Activated CD4-positive, alpha-beta T cell treated with anti-CD3 and anti-CD28 coated beads, Interleukin-2, amount 10 ng/mL, durations not matched to agents 24 days and 14 days (primary cell): ENCODE results near the gene FBXL13. TPM values are rescaled to one million over a fixed set of nuclear protein-coding genes. Genes with fewer than 3 reads are reported as not detected.

Experiments used
- DNase-seq: peaks from one replicate; pipeline ENCODE4 v3.0.0; 2022
- H3K27ac Mint-ChIP-seq: one replicate; pipeline ENCODE4 v1.8.0; 2022; ENCODE audit warnings: mild to moderate bottlenecking, mixed read lengths
- H3K27me3 Mint-ChIP-seq: one replicate; pipeline ENCODE4 v1.8.0; 2022; ENCODE audit warnings: mixed read lengths
- H3K36me3 Mint-ChIP-seq: one replicate; pipeline ENCODE4 v1.8.0; 2022; ENCODE audit warnings: low read depth, mild to moderate bottlenecking, mixed read lengths
- H3K4me1 Mint-ChIP-seq: one replicate; pipeline ENCODE4 v1.8.0; 2021; ENCODE audit warnings: mixed read lengths
- H3K4me3 Mint-ChIP-seq: one replicate; pipeline ENCODE4 v1.8.0; 2022; ENCODE audit warnings: mild to moderate bottlenecking, moderate library complexity, mixed read lengths
- H3K9me3 Mint-ChIP-seq: one replicate; pipeline ENCODE4 v1.8.0; 2021; ENCODE audit warnings: mixed read lengths
- intact Hi-C: fragments of 100-400 bp; cut with micrococcal nuclease; formaldehyde crosslinking; loops from one replicate; pipeline ENCODE4 v1.15.1; 2023
- total RNA-seq: library from RNA; stranded (reverse); gene quantifications from 2 replicates; pipeline ENCODE4 v1.2.3, GENCODE V29; 2022

Gene FBXL13
- total RNA-seq, 1 donor from 2014 or later = 0.09 TPM

GRCh38 chr7:102891693-102892261, 182.8 kb downstream of the FBXL13 start:
- DNase-seq = no peak
- Mint-ChIP-seq H3K4me1 (no peaks in the 10 kb centered on the region), H3K27me3 (peaks cover 6% of the 10 kb centered on the region), H3K9me3 (no peaks in the 10 kb centered on the region), H3K27ac (no peak overlapping the region), H3K4me3 (no peak overlapping the region), H3K36me3 (no peaks in the 10 kb centered on the region)
- intact Hi-C loops = no loop called here

DNA sequence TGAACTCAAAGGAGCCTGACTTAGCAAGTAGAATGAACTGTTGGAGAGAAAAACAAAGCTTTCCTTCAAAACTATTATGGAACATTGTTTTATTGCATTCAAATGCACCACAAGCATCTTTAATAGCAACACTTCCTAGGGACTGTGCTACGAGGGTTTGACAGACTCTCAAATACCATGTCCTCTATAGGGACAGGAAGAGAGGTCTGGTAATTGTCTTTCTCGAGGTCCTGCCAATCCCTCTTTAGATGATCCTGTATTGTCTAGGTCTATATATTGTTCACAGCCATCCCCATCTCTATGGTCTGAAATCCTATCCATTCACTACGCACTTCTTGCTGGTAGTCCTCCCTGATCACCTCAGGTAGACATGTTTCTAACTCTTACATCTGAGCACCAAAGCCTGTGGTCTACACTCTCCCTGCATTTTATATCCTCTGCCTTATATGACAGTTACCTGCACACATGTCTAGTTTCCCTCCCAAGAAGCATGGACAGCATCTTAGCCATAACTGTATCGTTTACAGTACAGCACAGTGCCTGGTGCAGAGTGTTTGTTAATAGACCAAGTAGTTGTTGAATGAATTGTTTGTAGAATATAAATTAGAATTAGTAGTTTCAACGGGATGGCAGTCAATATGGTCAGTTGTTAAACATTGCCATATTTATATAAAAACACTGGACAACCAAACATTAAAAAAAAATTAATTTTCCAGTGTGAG, 183.5 kb downstream of the FBXL13 start:
- Mint-ChIP-seq H3K4me1 (no peaks in the 10 kb centered on the region), H3K9me3 (no peaks in the 10 kb centered on the region), H3K27ac (no peak overlapping the region), H3K27me3 (peaks cover 6% of the 10 kb centered on the region), H3K4me3 (no peak overlapping the region), H3K36me3 (no peaks in the 10 kb centered on the region)
- intact Hi-C loops = no loop called here
- DNase-seq = no peak

DNA sequence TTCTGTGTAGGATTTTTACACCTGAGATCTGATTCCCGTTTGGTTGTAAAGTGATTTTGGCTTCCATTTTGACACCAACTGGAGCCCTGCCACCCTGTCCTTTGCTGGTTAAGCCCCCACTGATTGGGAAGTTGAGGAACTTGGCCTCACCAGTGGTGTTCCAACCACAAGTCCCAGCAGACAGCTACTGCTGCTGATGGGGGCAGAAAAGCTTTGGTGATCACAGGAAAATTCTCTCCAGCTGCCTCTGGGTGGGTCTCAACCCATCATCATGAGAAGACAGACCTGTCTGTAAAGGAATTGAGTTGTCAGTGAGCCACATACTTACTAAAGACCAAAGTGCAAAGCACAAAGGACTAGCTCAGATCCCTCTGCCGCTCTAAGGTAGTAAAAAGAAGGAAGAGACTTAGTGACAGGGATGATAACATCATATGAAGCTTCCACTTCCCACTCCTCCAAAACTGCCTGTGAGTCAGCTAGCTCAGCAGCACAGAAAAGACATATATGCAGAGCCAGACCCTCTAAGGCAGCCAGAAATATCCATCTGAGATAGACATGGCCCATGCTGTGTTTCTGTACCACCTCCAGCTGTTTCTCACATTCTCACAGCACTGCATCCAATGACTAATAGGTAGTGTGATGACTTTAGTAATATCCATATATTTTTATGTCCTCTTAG, 184.2 kb downstream of the FBXL13 start:
- no peaks in the 10 kb centered on the region for H3K4me1 Mint-ChIP-seq
- intact Hi-C loops = no loop called here
- H3K4me3 Mint-ChIP-seq = no peak overlapping the region
- no peaks in the 10 kb centered on the region for H3K36me3 Mint-ChIP-seq
- DNase-seq = no peak
- no peaks in the 10 kb centered on the region for H3K9me3 Mint-ChIP-seq
- H3K27ac Mint-ChIP-seq = no peak overlapping the region
- peaks cover 6% of the 10 kb centered on the region for H3K27me3 Mint-ChIP-seq

- peaks cover 6% of the 10 kb centered on the region for H3K27me3 Mint-ChIP-seq
- H3K4me3 Mint-ChIP-seq = no peak overlapping the region
- H3K9me3 Mint-ChIP-seq = no peaks in the 10 kb centered on the region
- no peaks in the 10 kb centered on the region for H3K4me1 Mint-ChIP-seq
- intact Hi-C loops = no loop called here
- no peak for DNase-seq
- no peak overlapping the region for H3K27ac Mint-ChIP-seq
- H3K36me3 Mint-ChIP-seq = no peaks in the 10 kb centered on the region
Measured at GRCh38 chr7:102889851-102890250, 184.7 kb downstream of the FBXL13 start.

DNA sequence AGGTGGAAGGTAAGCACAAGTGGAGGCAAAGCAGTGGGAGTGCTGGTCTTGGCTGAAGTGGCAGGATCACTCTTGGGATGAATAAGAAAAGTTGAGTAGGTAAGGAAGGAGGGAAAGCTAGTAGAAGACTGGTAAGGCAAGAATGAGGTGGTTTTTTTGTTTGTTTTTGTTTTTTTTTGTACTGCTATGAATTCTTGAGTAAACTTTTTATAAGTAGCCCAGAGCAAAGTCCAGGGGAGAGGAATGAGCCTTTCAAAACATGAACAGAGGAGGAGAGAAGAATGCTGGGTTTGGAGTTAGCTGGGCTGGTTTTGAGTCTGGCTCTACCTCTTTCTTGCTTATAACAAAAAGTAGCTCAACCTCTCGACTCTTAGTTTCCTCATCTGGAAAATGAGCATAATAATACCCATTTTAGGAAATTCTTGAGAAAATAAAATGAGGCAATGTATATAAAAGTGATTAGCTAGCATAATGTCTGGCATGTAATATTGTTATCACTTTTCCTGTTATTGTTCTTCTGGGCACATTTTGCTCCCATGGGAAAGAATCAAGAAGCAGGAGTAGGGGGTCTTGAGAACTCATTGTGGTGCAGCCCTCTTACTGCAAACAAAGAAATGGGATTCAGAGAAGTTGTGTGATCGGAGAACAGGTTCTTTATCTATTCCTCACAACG, 185.9 kb downstream of the FBXL13 start:
- Mint-ChIP-seq H3K36me3 (no peaks in the 10 kb centered on the region), H3K4me1 (no peaks in the 10 kb centered on the region), H3K9me3 (no peaks in the 10 kb centered on the region), H3K4me3 (no peak overlapping the region), H3K27ac (no peak overlapping the region), H3K27me3 (peaks cover 4% of the 10 kb centered on the region)
- no peak for DNase-seq
- intact Hi-C loops = no loop called here

DNA sequence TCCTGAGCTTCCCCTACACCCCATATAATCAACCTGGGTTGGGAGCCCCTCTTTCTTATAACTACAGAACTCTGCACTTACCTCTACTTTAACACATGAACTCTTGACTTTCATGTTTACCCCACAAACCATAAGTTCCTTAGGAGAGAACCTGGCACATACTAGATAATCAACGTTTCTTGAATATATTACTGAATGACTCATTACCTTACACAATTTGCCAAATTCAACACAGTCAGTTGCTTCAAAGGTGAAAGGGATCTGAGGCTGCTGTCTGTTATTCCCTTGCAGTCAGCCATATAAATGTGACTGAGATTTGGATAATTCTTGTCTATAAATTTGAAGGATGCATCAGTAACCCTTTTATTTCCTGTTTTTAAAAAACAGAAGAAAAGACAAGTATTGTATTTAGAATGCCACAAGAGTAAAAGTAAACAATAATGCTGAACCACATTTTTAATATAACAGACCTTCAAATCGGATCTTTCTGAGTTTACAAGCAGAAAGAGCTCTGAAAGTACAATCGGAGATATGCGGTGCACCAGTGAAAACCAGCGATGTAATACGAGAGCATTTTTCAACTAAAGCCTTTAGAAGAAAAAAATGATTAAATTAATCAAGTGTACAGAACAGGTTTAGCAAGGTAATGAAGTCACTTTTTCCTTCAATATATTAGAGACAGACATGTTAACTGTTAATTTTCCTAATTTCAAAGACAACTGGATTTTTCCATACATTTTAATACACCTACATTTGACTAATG, 191.3 kb downstream of the FBXL13 start:
- intact Hi-C loops = no loop called here
- peaks cover 6% of the 10 kb centered on the region for H3K27me3 Mint-ChIP-seq
- no peak overlapping the region for H3K27ac Mint-ChIP-seq

DNA sequence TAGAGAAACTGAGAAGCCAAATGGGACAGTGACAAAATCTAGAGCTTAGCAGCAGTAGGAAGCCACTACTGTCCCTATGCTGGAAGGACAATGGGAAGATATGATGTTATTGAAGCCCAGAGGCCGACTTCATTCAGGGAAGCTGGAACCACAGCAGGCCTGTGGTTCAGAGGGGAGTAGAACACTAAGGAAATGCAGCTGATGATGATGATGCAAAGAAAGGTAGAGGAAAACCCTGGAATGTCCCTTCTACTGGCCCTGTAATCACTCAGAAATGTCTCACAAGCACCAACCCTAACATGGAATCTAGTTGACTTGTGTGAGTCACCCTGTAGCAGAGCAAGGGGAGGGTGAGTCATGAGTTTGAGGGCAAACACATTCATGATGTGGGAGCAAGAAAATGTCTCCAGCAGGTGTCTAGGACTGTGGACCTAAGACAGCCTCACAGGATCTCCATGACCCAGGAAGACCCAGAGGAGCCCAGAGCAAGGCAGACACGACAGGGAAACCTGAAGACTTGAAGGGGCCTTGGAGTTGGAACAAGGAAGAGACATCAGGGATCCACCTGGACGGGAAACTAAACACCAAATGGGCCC, 198.8 kb downstream of the FBXL13 start:
- H3K4me3 Mint-ChIP-seq = no peak overlapping the region
- peaks cover 7% of the 10 kb centered on the region for H3K27me3 Mint-ChIP-seq
- peaks cover 38% of the 10 kb centered on the region for H3K4me1 Mint-ChIP-seq
- peaks cover 28% of the 10 kb centered on the region for H3K9me3 Mint-ChIP-seq
- H3K27ac Mint-ChIP-seq = peak overlapping the region; percentile 30
- peak; percentile 69 for DNase-seq
- no peaks in the 10 kb centered on the region for H3K36me3 Mint-ChIP-seq
- intact Hi-C loops = loop anchor here (1.0 to 10.0 kb wide), 2 partner anchors 40 to 61 kb away; no protein-coding TSS in a partner anchor

More for the DNA sequence above, 191.3 kb downstream of the FBXL13 start:
- Mint-ChIP-seq H3K9me3 (peaks cover 5% of the 10 kb centered on the region), H3K36me3 (no peaks in the 10 kb centered on the region), H3K4me1 (no peaks in the 10 kb centered on the region), H3K4me3 (no peak overlapping the region)
- no peak for DNase-seq

- Mint-ChIP-seq H3K27ac (peak overlapping the region; percentile 14), H3K4me1 (peaks cover 38% of the 10 kb centered on the region), H3K36me3 (no peaks in the 10 kb centered on the region), H3K27me3 (peaks cover 10% of the 10 kb centered on the region), H3K9me3 (peaks cover 28% of the 10 kb centered on the region), H3K4me3 (no peak overlapping the region)
- intact Hi-C loops = loop anchor here (5.0 to 10.0 kb wide), 2 partner anchors 60 to 163 kb away; no protein-coding TSS in a partner anchor
- DNase-seq = no peak
Measured at GRCh38 chr7:102874966-102875365, 199.6 kb downstream of the FBXL13 start.

- H3K36me3 Mint-ChIP-seq = no peaks in the 10 kb centered on the region
- H3K27me3 Mint-ChIP-seq = peaks cover 10% of the 10 kb centered on the region
- intact Hi-C loops = loop anchor here (5.0 to 10.0 kb wide), 2 partner anchors 59 to 162 kb away; no protein-coding TSS in a partner anchor
- H3K27ac Mint-ChIP-seq = no peak overlapping the region
- H3K4me1 Mint-ChIP-seq = peaks cover 38% of the 10 kb centered on the region
- peak; percentile 78 for DNase-seq
- H3K4me3 Mint-ChIP-seq = peak overlapping the region; percentile 26
- H3K9me3 Mint-ChIP-seq = peaks cover 28% of the 10 kb centered on the region
Measured at GRCh38 chr7:102874166-102874829, 200.3 kb downstream of the FBXL13 start.

DNA sequence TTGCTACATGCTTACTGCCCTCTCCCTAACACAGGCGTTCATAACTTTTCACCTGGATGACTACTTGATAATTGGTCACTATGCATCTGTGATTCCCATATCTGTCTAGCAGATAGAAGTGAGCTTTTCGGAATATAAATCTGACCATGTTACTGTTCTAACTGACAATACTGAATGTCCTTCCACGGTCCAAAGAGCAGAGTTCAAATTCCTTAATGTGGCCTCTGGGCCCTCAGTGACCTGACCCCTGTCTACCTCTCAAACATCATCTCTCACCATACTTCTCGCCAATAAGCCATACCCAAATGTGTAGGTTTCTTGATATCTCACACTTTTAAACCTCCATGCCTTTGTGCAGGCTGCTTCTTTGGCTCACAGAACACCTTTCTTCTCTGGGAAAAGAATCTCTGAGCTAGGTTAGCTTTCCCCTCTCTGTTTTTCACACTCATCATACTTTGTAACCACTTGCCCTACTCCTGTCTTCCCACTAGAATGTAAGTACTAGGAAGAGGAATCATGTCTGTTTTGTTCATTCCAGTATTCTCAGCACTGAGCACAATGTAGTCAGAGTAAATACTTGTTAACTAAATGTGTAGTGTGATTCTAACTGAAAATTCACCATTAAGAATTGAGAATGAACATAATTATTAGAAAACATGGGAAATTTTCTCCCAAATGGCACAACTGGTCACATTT, 201.0 kb downstream of the FBXL13 start:
- peaks cover 38% of the 10 kb centered on the region for H3K4me1 Mint-ChIP-seq
- peak overlapping the region; percentile 29 for H3K27ac Mint-ChIP-seq
- H3K27me3 Mint-ChIP-seq = peaks cover 8% of the 10 kb centered on the region
- intact Hi-C loops = loop anchor here (5.0 to 10.0 kb wide), 2 partner anchors 59 to 161 kb away; no protein-coding TSS in a partner anchor
- H3K9me3 Mint-ChIP-seq = peaks cover 23% of the 10 kb centered on the region
- H3K4me3 Mint-ChIP-seq = peak overlapping the region; percentile 26
- no peaks in the 10 kb centered on the region for H3K36me3 Mint-ChIP-seq
- no peak for DNase-seq

- DNase-seq = no peak
- intact Hi-C loops = loop anchor here (5.0 to 10.0 kb wide), 2 partner anchors 58 to 160 kb away; no protein-coding TSS in a partner anchor
- no peak overlapping the region for H3K27ac Mint-ChIP-seq
- peaks cover 43% of the 10 kb centered on the region for H3K4me1 Mint-ChIP-seq
- H3K36me3 Mint-ChIP-seq = no peaks in the 10 kb centered on the region
- no peak overlapping the region for H3K4me3 Mint-ChIP-seq
- H3K27me3 Mint-ChIP-seq = peaks cover 8% of the 10 kb centered on the region
- peaks cover 26% of the 10 kb centered on the region for H3K9me3 Mint-ChIP-seq
Measured at GRCh38 chr7:102872460-102872859, 202.1 kb downstream of the FBXL13 start.

DNA sequence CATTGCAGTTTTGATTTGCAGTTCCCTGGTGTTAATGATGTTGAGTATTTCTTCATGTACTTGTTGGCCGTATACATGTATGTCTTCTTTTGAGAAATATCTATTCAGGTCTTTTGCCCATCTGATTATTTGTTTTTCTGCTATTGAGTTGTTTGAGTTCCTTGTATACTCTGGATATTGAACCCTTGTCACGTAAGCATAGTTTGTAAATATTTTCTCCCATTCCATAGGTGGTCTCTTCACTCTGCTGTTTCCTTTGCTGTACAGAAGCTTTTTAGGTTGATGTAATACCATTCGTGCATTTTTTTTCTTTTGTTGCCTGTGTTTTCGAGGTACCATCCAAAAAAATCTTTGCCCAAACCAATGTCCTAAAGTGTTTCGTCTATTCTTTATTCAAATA, 205.4 kb downstream of the FBXL13 start:
- peaks cover 25% of the 10 kb centered on the region for H3K4me1 Mint-ChIP-seq
- H3K27me3 Mint-ChIP-seq = peaks cover 8% of the 10 kb centered on the region
- H3K27ac Mint-ChIP-seq = no peak overlapping the region
- intact Hi-C loops = no loop called here
- H3K9me3 Mint-ChIP-seq = peaks cover 20% of the 10 kb centered on the region
- no peaks in the 10 kb centered on the region for H3K36me3 Mint-ChIP-seq
- DNase-seq = no peak
- no peak overlapping the region for H3K4me3 Mint-ChIP-seq
